ENCODE results near the gene PTGS1.

PTGS1 gene

DNA sequence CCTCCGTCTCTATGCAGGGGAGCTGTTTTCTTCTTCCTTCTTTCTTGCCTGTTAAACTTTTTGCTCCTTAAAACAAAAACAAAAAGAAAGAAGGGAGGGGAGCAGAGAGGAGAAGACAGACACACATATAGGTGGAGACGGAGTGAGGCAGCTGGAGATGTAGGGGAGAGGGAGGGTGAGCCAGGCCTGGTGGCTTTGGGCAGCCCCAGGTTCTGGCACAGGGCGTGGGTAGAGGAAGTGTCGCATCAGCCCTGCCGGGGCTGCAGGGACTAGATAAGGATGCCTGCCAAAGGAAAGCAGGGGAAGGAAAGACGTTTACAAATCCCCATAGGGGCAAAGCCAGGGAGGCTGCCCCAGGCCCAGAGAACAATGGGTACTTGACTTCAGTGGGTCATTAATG lies 38.7 kb upstream of the PTGS1 start:
- TF ChIP-seq, protein P1, sequence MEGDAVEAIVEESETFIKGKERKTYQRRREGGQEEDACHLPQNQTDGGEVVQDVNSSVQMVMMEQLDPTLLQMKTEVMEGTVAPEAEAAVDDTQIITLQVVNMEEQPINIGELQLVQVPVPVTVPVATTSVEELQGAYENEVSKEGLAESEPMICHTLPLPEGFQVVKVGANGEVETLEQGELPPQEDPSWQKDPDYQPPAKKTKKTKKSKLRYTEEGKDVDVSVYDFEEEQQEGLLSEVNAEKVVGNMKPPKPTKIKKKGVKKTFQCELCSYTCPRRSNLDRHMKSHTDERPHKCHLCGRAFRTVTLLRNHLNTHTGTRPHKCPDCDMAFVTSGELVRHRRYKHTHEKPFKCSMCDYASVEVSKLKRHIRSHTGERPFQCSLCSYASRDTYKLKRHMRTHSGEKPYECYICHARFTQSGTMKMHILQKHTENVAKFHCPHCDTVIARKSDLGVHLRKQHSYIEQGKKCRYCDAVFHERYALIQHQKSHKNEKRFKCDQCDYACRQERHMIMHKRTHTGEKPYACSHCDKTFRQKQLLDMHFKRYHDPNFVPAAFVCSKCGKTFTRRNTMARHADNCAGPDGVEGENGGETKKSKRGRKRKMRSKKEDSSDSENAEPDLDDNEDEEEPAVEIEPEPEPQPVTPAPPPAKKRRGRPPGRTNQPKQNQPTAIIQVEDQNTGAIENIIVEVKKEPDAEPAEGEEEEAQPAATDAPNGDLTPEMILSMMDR (IDR thresholded peaks at IDR 0.05; ENCODE audit: insufficient read depth, low read depth, low read length, missing control alignments), result no peak
- DNase-seq (ENCODE audit: low read depth), result no peak
- no peak overlapping the region for H3K4me3 ChIP-seq (ENCODE audit: low read depth, low read length)

DNA sequence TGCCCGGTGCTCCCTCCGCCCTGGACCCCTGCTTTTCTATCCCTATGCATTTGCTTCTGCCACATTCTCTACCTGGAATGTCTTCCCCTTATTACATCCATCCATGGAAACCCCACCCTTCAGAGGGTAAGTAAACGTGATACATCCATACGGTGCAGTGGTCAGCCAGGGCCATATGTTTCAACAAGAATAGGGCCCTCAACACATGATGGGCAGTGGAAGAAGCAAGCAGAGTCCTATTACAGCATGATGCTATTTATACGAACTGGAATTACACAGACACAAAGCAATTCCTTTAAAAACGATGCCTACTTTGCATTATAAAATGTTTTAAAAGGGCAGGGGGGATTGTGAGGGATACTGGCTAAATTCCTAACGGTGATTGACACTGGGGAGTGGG lies 38.2 kb upstream of the PTGS1 start:
- H3K4me3 ChIP-seq (ENCODE audit: low read depth, low read length), result no peak overlapping the region
- DNase-seq (ENCODE audit: low read depth), result no peak
- TF ChIP-seq, protein P1 (IDR thresholded peaks at IDR 0.05; ENCODE audit: insufficient read depth, low read depth, low read length, missing control alignments), result no peak

DNA sequence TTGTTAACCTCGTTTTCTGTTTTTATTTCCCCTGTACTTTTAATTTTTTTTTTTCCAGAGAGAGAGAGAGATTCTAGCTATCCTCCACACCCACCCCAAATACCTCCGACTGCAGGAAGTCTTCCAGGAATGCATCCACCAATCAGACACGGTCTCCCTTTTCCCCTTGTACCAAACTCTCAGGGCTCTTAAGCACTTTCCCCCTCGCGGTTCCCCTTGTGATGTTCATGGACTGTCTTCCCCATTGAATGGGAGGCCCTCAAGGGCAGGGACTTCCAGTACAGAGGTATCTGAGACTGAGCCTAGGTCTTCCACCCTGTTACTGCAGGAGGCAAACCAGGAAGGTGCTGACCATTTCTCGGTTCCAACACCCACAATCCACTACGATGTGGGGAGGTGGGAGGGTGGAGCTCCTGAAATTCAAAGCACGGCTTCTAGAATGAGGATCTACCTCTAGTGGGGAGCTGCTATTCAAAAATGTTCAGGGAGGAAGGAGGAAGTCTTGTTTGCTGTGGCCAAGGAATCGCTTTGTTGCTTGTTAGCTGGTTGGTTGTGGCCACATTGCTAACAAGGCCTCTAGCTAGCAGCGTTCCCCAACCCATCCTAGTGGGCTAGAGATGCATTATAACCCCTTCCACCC lies 37.5 kb upstream of the PTGS1 start:
- TF ChIP-seq, protein P1 (IDR thresholded peaks at IDR 0.05; ENCODE audit: insufficient read depth, low read depth, low read length, missing control alignments), result no peak
- no peak for DNase-seq (ENCODE audit: low read depth)
- H3K4me3 ChIP-seq (ENCODE audit: low read depth, low read length), result no peak overlapping the region

DNA sequence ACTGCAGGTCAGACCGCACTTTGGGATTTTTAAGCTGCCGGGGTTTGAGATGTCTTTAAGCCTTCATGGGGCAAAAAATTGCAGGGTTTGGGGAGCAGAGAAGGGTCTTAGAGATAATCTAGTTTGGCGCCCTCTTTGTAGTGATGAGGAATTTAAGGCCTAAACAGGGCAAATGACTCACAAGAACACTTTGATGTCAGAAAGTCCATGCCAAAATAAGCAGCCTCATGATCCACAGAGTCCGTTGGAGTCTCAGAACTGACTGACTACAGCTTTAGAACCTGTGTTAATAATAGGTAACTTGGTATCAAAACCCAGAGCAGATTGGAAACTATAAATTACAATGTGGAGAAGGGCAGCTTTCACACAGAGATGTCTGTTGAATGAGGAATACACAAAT lies 35.9 kb upstream of the PTGS1 start:
- H3K4me3 ChIP-seq (ENCODE audit: low read depth, low read length), result no peak overlapping the region
- DNase-seq (ENCODE audit: low read depth), result no peak
- TF ChIP-seq, protein P1 (IDR thresholded peaks at IDR 0.05; ENCODE audit: insufficient read depth, low read depth, low read length, missing control alignments), result no peak

DNA sequence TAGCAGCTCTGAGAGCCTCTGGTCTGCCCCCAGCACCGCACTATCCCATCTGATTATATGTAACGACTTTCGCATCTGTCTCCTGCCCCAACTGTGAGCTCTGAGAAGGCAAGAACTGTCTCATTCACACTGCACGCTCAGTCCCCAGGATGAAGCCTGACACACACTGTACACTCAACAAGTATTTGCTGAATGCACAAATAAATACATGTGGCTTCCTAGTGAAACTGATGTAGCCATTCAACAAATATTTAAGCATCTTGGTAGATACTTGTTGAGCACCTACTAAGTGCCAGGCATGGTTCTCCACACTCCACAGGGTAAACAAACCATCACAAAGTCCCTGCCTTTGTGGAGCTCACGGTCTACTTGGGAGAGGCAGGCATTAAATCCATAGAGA lies 34.6 kb upstream of the PTGS1 start:
- no peak for DNase-seq (ENCODE audit: low read depth)
- no peak overlapping the region for H3K4me3 ChIP-seq (ENCODE audit: low read depth, low read length)
- TF ChIP-seq, protein P1 (IDR thresholded peaks at IDR 0.05; ENCODE audit: insufficient read depth, low read depth, low read length, missing control alignments), result no peak

DNA sequence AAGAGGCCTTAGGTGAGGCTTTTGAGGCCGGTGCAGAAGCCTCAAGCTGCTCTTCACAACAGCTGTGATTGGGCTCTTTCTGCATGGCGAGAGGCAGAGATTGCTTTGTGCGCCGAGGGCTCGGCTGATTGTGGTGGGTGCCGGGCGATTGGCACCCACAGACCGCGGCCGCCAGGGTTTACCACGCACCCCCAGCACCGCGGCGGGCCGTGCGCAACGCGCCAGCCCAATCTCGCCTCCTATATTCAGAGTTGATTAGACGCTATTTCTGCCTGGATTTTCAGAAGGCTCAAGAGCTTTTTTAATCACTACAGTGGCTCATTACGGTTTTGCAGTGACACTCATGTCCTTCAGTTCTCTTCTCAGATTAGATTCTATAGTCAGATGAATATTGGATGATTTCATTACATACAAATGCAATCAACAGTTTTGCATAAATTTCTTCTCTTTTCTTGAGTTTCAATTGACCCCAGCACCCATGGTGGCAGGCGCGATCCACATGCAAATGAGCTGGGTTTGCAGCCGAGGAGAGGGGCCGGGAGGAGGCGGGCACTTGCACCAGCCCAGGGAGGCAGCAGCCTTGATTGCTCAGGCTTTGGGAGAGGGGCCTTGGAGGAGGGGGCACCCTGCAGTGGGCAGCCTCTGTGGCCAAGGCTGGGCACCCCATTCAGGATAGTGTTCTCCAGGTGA lies 33.8 kb upstream of the PTGS1 start:
- H3K4me3 ChIP-seq (ENCODE audit: low read depth, low read length), result no peak overlapping the region
- DNase-seq (ENCODE audit: low read depth), result no peak
- TF ChIP-seq, protein P1 (IDR thresholded peaks at IDR 0.05; ENCODE audit: insufficient read depth, low read depth, low read length, missing control alignments), result no peak

DNA sequence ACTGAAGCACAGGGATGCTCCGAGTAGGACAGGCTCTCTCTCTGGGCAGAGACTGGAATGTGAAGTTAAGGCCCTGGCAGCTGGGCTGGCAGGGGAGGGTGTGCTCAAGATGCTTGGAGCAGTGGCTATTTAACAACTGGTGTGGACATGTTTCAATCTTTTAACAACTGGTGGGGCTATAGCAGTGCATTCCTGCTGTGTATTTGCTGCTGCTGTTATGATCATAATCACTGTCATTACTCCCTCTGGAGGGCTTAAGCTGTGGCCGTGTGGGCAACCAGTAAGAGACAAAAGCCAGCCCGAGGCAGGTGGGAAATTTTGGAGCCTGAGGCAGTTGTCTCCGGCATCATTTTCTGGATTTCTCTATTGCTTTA lies 33.3 kb upstream of the PTGS1 start:
- H3K4me3 ChIP-seq (ENCODE audit: low read depth, low read length), result no peak overlapping the region
- DNase-seq (ENCODE audit: low read depth), result no peak
- TF ChIP-seq, protein P1 (IDR thresholded peaks at IDR 0.05; ENCODE audit: insufficient read depth, low read depth, low read length, missing control alignments), result no peak
